ENCODE results near the gene RBM47. TPM values are rescaled to one million over a fixed set of nuclear protein-coding genes. Genes with fewer than 3 reads are reported as not detected.
"Not testable (repeated sequence)": the region's sequence is repeated elsewhere in the genome, so short reads cannot be mapped to it uniquely, and the experiment has no call there.

The RBM47 gene
- polyA plus RNA-seq, 3 donors = 79.5 to 101 (median 92.8) TPM

- no peak overlapping the region for H2AFZ ChIP-seq (ENCODE audit: insufficient read depth, low read depth, low read length, poor library complexity, severe bottlenecking)
- DNase-seq = no peak
- no peak for TF ChIP-seq CTCF (IDR thresholded peaks at IDR 0.05)
- H3K4me2 ChIP-seq (replicated peaks; ENCODE audit: extremely low read depth, low read length, poor library complexity, severe bottlenecking) = no peak overlapping the region
- intact Hi-C loops (cut with micrococcal nuclease) = no loop called here
- no peaks in the 10 kb centered on the region for H3K27me3 Mint-ChIP-seq (ENCODE audit: low read depth in 3 of 3)
- H3K4me3 ChIP-seq (replicated peaks in 1 of 3; ENCODE audit: low read depth in 2 of 3, low read length in 3 of 3) = no peak overlapping the region
- H3K9me3 Mint-ChIP-seq = peaks cover 0 to 8% (median 0%) of the 10 kb centered on the region in 7 donors
- peaks cover 97% of the 10 kb centered on the region for H4K20me1 ChIP-seq (ENCODE audit: insufficient read depth, low read length)
- no peak overlapping the region for H3K4me3 Mint-ChIP-seq
- peaks cover 54 to 76% of the 10 kb centered on the region in 2 donors for H3K36me3 Mint-ChIP-seq
- H3K79me2 ChIP-seq (ENCODE audit: insufficient read depth, low read length) = peaks cover 77% of the 10 kb centered on the region
- peak overlapping the region in 2 of 7 donors; percentile 25 to 60 for H3K27ac Mint-ChIP-seq
- H3K9me3 ChIP-seq (replicated peaks in 1 of 2; ENCODE audit: control insufficient read depth in 1 of 2, insufficient read depth in 1 of 2, low read length in 2 of 2) = peaks cover 0 to 8% of the 10 kb centered on the region in 2 donors
- H3K4me1 Mint-ChIP-seq = peaks cover 14% of the 10 kb centered on the region
- no peak overlapping the region for H3K9ac ChIP-seq (ENCODE audit: insufficient read depth, low read length, poor library complexity, severe bottlenecking)
- 98% methylated on average over 57 of the region's 59 CpGs for WGBS (ENCODE audit: insufficient coverage)
- peaks cover 59 to 70% of the 10 kb centered on the region in 2 donors for H3K36me3 ChIP-seq (replicated peaks in 1 of 2; ENCODE audit: control insufficient read depth in 1 of 2, insufficient read depth in 2 of 2, low read length in 2 of 2)
- no peak overlapping the region for H3K27ac ChIP-seq (ENCODE audit: low read depth in 1 of 2, low read length in 2 of 2)
- H3K27me3 ChIP-seq (ENCODE audit: control insufficient read depth in 2 of 2, insufficient read depth in 2 of 2, low read length in 2 of 2) = no peaks in the 10 kb centered on the region
- H3K4me1 ChIP-seq (ENCODE audit: control insufficient read depth in 1 of 2, insufficient read depth in 2 of 2, low read length in 2 of 2) = peaks cover 0 to 3% of the 10 kb centered on the region in 2 donors
Measured at GRCh38 chr4:40437741-40438383, 191.8 kb downstream of the RBM47 start.

- Histone ChIP-seq H3K79me2 (ENCODE audit: insufficient read depth, low read length) (peaks cover 66% of the 10 kb centered on the region), H3K36me3 (replicated peaks in 1 of 2; ENCODE audit: control insufficient read depth in 1 of 2, insufficient read depth in 2 of 2, low read length in 2 of 2) (peaks cover 83 to 93% of the 10 kb centered on the region in 2 donors), H3K27ac (ENCODE audit: low read depth in 1 of 2, low read length in 2 of 2) (peak overlapping the region in 1 of 2 donors; percentile 41), H4K20me1 (ENCODE audit: insufficient read depth, low read length) (peaks cover 95% of the 10 kb centered on the region)
- H3K36me3 Mint-ChIP-seq = peaks cover 76 to 87% of the 10 kb centered on the region in 2 donors
- WGBS (ENCODE audit: insufficient coverage) = 100% methylated on average over 1 of the region's 10 CpGs
- H3K27me3 ChIP-seq (ENCODE audit: control insufficient read depth in 2 of 2, insufficient read depth in 2 of 2, low read length in 2 of 2); DNase-seq; H3K9me3 ChIP-seq (replicated peaks in 1 of 2; ENCODE audit: control insufficient read depth in 1 of 2, insufficient read depth in 1 of 2, low read length in 2 of 2); intact Hi-C loops (cut with micrococcal nuclease); H3K9me3 Mint-ChIP-seq; H3K9ac ChIP-seq (ENCODE audit: insufficient read depth, low read length, poor library complexity, severe bottlenecking); H3K4me1 Mint-ChIP-seq; H2AFZ ChIP-seq (ENCODE audit: insufficient read depth, low read depth, low read length, poor library complexity, severe bottlenecking); H3K4me1 ChIP-seq (ENCODE audit: control insufficient read depth in 1 of 2, insufficient read depth in 2 of 2, low read length in 2 of 2); H3K4me3 ChIP-seq (replicated peaks in 1 of 3; ENCODE audit: low read depth in 2 of 3, low read length in 3 of 3); H3K4me3 Mint-ChIP-seq; H3K27me3 Mint-ChIP-seq (ENCODE audit: low read depth in 3 of 3); H3K4me2 ChIP-seq (replicated peaks; ENCODE audit: extremely low read depth, low read length, poor library complexity, severe bottlenecking): not testable (repeated sequence)
- H3K27ac Mint-ChIP-seq = peak overlapping the region in 3 of 7 donors; percentile 40 to 70 (median 46)
Measured at GRCh38 chr4:40435306-40435705, 194.4 kb downstream of the RBM47 start.

Data from CD14-positive monocyte (primary cell).